Anterior cingulate cortex (tissue), 58 donors: ENCODE results near the gene C12orf43.

Source experiments
- DNase-seq, 58 donors: peaks; one replicate each; lab custom pipeline; 2025; lab: John Stamatoyannopoulos, UW

Gene C12orf43

DNA sequence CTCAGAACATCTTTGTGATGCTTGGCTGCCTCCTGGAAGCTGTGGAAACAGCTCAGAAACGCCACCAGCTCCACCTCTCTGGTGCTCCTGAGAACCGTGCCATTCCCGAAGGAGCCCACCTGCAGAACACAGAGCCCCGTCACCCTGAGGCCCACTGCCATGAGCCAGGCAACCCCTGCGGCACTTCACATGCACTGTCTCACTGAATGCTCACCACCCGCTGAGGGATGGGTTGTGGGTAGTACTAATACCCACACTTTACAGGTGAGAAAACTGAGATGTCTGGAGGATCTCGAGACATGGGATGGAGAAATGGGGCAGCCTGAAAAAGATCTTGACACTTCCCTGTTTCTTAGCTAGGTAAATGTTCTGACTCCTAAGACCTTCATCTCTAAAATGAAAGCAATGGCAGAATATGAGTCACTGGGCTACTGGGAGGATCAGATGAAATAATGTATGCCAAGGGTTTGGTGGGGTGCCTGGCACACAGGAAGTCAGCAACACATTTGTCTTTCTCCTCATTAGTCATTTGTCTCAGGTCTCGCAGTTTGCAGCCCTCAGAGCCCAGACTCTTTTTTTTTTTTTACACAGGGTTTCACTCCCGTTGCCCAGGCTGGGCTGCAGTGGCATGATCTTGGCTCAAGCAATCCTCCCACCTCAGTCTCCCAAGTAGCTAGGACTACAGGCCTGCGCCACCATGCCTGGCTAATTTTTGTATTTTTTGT, 17.5 kb upstream of the C12orf43 start:
- DNase-seq, result no peak

DNA sequence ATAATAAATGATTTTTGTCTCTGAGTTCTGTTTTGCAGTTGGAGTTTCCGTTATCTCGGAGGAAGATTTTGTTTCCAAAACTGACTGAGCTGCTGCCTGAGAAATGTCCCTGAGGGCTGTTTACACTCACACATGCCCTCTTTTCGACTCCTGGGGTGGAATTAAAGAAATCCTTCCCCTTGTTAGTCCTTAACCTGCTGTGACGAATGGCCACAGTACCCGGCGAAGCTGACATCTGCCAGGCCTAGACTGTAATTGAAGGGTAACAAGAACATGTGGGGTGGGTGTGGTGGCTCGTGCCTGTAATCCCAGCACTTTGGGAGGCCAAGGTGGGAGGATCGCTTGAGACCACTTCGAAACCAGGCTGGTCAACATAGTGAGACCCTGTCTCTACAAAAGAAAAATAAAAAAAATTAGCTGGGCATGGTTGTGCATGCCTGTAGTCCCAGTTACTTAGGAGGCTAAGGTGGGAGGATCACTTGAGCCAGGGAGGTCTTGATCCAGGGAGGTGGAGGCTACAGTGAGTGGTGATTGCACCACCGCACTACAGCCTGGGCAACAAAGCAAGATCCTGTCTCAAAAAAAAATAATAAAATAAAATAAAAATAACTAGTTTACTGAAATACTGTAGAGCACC, 14.4 kb upstream of the C12orf43 start:
- no peak for DNase-seq

DNA sequence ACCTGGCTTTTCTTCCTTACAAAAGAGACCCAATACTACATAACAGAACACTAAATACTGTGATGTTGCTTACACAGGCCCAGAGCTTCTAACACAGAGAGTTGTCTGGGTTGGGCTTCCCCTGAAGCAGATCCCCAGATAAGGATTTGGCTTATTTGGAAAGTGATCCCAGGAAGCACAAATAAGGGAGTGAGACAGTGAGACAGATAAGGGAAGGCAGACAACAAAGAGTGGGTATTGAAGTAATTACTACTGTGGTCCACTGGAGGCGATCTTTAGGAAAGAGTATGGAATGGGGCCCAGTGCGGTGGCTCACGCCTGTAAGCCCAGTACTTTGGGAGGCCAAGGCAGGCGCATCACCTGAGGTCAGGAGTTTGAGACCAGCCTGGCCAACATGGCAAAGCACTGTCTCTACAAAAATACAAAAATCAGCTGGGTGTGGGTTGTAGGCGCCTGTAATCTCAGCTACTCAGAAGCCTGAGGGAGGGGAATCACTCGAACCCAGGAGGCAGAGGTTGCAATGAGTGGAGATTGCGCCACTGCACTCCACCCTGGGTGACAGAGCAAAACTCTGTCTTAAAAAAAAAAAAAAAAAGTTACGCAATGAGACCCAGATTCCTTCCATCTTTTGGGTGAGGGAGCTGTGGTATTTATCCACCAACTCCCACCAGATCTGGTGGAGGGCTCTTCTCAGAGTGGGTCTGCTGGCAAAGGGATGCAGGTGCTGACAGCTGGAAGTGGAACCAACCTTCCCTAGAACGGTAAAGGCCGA, 10.2 kb upstream of the C12orf43 start:
- DNase-seq, result no peak

DNA sequence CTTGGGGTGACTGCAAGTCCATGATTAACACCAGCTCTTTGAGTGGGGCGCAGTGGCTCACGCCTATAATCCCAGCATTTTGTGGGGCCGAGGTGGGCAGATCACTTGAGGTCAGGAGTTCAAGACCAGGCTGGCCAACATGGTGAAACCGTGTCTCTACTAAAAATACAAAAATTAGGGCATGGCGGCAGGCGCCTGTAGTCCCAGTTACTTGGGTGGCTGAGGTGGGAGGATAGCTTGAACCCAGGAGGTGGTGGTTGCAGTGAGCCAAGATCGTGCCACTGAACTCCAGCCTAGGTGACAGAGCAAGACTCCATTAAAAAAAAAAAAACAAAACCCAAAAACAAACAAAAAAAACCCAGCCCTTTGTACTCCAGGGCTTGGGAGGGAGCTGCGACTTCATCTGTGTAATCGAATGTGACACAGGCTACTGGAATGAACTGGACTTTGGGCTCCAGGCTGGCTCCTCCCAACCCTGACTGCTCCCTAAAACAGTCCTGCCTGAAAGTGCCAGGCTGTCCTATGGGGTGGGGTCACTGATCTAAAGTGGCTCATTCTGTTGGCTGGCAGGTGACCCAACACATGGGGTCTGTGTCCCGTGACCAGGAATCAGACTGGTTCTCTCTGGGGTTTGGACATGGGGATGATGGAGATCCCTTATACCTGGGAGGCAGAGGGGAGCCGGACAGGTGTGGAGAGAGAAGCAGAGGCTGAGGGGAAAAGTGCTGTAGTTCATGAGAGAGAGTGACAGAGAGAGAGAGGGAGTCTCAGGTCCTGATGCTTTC, 9.3 kb upstream of the C12orf43 start:
- no peak for DNase-seq

DNA sequence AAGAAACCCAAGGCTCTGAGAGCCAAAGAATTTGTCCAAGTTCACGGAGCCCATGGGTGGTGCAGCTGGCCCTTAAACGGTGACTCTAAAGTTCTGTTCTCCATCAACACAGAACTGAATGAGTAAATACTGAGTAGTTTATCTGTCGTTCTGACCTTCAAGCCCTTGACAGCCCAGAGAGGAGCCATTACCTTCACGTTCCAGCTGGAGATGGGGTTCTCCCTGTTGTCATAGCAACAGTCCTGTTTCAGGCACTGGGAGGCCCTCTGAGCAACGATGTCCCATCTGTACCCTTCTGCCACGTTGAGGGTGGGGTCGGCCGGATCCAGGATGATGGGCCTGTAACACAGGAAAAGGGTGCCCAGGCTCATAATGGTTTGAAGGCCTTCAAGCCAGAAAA, 7.5 kb upstream of the C12orf43 start:
- no peak for DNase-seq

DNA sequence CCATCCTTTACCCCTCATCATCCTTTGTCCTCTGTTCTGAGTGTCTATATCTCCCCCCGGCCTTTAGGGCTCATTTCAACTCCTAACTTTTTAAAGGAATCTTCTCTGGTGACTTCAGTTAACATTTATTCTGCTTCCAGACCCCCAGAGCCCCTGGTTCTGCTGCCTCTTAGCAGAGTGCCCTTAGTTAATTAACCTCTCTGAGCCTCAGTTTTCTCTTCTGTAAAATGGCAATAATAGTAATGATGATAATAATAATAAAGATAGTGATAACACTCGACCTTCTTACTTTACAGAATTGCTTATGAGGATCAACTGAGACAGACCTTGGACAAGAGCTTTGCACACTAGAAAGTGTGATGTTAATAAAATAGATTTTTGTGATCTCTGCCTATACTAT, 6.4 kb upstream of the C12orf43 start:
- DNase-seq, result no peak

DNA sequence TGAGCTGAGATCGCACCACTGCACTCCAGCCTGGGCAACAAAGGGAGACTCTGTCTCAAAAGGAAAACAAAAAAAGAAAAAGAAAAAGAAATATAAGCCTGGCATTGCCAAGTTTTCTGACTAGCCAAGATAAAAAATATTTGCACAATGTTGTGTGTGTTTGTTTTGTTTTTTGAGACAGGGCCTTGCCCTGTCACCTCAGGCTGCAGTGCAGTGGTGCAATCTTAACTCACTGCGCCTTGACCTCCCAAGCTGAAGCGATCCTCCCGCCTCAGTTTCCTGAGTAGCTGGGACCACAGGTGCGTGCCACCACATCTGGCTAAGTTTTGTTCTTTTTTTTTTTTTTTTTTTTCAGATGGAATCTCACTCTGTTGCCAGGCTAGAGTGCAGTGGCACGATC, 5.5 kb upstream of the C12orf43 start:
- no peak for DNase-seq

DNA sequence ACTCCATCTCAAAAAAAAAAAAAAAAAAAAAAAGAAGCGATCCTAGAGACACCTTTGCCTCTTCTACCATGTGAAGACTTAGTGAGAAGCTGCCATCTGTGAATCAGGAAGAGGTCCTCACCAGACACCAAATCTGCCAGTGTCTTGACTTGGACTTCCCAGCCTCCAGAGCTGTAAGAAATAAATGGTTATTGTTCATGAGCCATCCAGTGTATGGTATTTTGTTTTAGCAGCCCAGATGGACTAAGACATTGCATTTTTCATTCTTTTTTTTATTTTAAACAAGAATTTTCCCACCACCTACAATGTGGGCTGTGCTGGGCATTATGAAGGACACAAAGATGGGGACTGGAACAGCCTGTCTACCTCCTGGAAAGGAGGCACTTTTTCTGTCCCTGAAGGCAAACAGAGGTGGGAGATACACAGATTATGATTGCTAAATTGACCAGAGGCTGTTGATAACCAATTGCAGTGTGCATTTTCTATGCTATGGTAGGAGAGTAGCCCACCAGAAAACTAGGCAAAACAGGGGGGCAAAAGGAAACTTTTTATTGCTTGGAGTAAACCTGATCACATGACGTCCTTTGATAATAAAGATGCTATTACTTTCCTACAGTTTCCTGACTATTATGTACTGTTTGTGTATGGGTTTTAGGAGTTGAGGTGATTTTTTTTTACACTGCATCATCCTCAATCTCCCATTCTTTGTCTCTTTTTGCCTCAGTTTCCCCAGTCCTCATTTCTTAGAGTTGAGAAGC, 2.8 kb upstream of the C12orf43 start:
- DNase-seq, result no peak

DNA sequence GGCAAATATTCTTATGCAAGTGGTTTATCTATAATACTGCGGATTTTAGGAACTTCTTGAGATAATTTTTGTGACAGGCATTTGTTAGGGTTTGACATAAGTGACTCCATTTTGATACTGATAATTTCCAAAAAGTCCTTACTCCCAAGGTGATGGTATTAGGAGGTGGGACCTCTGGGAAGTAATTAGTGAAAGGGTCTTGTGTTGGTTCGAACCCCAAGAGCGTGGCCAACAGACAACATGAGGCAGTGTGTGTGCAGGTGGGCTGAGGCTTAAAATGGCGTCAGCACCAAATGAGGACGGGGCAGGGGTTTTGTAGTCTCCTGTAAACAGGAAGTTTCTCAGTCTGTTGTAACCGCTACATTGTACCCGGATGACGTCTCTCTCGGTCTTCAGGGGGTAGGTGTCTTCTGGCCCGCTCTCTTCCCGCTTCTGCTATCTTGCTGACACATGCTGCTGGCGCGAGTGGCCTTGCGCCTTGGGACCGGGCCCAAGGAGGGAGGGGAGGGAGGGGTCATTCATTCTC, 1.7 kb upstream of the C12orf43 start:
- DNase-seq, result no peak

DNA sequence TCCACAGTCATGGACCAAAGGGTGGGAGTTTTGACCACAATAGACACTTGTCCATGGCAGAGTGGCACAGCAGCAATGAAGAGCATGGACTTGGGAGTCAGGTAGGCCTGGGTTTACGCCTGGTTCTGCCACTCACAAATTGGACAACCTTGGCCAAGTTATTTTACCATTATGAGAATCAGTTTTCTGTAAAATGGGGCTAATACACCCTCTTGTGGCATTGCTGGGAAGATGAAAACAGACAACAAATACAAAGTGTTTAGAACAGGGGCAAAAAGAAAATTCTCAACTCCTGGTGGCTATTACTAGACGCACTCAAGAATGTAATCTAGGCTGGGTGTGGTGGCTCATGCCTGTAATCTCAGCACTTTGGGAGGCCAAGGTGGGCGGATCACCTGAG, 2.6 kb downstream of the C12orf43 start:
- DNase-seq, result no peak

DNA sequence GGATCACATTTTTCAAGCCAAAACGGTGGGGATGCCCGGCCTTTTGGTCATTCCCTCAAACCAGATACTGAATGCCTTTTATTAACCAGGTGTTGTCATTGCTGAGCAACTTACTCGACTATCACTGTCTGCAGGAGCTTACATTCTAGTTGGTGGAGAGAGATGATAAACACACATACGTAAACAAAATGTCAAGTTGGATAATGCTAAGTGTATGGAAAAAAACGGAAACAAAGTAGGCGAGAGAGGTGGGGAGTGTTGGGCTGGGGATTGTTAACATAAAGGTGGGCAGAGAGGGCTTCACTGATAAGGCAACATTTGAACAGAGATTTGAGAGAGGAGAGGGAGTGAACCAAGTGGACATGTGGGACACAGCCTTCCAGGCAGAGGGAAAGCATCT, 4.5 kb downstream of the C12orf43 start:
- DNase-seq, result no peak

DNA sequence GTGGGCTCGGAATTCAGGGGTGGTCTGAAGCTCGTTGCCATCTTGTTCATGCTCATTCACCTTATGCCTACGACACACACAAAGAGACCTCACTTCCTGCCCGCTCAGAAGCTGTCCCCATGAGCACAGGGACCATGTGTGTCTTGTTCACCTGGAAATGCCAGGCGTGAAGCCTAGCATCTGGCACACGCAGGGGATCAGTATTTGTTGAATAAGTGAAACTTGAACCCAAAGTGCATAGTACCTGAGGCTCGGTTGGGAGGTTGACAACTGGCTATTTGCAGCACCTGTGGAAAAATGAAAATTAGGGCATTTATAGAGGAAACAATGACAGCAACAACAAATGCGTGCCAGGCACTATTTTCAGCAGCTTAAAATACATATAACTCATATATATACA, 5.4 kb downstream of the C12orf43 start:
- DNase-seq, result no peak

DNA sequence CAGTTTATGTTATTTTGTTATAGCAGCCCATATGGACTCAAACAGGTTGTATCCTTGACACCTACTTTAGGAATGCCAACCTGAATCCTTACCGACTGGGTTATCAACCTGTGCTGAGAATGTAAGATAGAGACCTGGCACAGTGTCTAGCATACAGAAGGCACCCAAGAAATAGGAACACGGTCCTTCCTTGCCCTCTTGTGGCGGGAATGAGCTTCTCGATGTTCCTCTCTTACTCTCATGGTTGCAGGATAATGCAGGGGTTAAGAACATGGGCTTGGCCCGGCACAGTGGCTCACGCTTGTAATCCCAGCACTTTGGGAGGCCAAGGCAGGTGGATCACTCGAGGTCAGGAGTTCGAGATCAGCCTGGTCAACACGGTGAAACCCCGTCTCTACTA, 6.5 kb downstream of the C12orf43 start:
- DNase-seq, result peak in 11 of 58 donors; percentile 3 to 41 (median 17)

DNA sequence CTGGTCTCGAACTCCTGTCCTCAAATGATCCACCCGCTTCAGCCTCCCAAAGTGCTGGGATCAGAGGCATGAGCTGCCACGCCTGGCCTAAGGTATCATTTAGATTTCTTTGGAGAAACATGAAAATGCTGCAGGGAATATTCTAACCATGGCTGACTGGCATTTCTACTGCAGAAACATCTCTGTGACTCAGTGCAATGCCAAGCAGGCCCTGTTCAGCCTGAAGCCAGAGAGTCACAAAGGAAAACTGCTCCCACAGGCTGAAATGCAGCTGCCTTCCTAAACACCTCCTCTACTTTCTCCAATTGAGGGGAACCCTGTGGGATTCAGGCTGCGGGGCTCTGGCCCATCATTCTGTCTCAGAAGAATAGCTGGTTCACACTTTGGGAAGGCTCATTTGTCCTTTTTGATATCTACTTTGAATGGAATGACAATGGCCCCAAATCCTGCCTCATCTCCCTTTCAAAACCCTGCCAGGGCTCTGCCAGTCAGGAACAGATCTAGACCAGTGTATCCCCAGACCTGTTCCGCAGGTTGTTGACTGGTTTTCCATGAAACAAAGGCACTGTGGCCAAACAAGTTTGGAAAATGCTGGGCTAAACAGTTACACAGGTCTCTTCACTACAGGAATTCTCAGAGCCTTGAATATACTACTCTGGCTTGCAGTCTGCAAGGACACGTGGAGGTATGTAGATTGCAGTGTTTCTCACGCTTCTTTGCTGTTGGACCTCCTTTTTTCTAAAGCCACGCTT, 7.8 kb downstream of the C12orf43 start:
- no peak for DNase-seq

DNA sequence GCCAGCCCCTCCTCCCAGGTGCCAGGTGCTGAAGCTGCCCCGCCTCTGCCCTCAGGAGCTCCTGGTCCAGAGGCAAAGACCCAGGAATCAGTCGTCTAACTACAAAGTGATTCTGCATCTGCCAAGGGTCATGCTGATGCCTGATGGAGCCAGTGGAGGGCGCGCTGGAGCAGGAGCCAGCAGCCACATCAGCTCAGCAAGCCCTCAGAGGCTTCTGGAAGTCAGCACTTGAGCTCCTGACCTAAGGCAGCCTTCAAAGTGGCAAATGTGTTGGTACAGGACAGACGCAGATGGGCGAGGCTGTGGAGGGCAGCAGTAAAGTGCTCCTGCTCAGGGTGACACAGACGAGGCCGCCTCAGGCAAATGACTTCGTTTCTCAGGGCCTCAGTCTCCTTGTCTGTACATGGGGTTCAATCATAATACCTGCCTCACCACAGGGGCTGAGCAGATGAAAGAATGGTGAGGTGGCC, 10.9 kb downstream of the C12orf43 start:
- DNase-seq, result peak in 12 of 58 donors; percentile 0 to 22 (median 4)

DNA sequence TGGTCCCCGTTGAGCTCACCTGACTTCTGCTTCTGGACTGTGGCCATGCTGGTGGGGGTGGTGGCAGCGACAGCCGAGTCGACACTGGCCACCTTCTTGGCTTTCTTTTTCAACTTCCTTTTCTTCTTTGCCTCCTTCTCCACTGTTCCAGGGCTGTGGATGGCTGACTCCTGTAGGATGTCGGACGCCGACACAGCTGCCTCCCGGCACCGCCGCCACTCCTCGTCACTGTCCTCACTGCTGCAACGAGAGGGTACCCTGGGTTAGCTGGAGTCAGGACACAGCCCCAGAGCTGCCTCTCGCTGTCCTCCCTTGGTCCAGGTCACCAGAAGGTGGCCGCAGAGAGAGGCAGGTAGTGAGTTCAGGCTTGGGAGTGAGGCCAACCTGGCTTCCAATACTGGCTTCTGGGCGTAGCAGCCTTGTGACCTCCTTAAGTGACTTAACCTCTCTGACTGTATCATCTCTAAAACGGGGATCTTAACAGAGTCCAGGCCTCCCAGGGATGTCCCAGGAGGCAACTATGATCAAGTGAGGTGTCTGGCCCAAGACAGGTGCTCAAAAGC, 12.0 kb downstream of the C12orf43 start:
- DNase-seq, result no peak

DNA sequence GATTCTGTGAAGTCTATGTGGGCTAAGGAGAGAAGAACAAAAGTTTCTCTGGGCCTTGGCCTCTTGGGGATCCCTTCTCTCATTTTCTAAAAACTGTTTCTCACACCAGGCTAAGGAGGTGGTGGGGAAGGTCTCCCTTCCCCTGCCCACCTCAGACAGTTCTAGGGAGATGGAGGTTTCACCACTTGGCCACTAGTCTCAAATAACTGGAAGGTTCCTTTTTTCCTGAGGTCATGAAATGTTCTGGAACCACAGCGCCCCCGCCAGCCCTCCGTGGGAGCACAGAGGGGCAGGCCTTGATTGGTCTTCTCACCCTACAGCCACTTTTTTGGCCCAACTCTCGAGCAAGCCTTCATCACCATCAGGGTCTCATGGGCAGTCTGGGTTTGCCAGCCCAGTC, 12.6 kb downstream of the C12orf43 start:
- no peak for DNase-seq

DNA sequence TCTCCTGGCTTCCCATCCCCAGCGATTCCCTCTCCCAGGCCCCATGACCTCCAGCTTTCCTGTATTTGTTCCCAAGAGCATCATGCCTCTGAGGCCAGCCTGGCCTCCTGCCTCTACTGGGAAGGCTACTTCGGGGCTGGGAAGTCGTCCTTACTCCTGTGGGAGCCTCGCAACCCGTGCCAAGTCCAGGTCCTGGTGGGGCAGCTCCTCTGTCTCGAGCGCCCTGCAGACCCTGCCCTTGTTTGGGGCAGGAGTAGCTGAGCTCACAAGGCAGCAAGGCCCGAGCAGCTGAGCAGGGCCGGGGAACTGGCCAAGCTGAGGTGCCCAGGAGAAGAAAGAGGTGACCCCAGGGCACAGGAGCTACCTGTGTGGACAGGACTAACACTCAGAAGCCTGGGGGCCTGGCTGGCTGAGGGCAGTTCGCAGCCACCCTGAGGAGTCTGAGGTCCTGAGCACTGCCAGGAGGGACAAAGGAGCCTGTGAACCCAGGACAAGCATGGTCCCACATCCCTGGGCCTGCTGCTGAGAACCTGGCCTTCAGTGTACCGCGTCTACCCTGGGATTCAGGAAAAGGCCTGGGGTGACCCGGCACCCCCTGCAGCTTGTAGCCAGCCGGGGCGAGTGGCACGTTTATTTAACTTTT, 14.3 kb downstream of the C12orf43 start:
- no peak for DNase-seq
